MM.1S (cell line): ENCODE results near the gene NT5M.

Experiments
- CTCF ChIP-seq: fragments of 300-600 bp; sonication (generic); IDR thresholded peaks from 2 replicates; pipeline ENCODE4 v1.5.1; 2016; ENCODE audit warnings: antibody characterized with exemption, low read length, mixed read lengths
- EZH2 ChIP-seq: fragments of 300-600 bp; sonication (generic); optimal IDR thresholded peaks from 2 replicates; pipeline ENCODE3; 2017; ENCODE audit warnings: low read depth, mild to moderate bottlenecking, antibody characterized with exemption, low read length, mixed read lengths

- TF ChIP-seq CTCF (no peak), EZH2 (no peak)
Measured at GRCh38 chr17:17258998-17259397, 44.2 kb upstream of the NT5M start.
